Neural progenitor cell (in vitro differentiated cells): ENCODE measurements around the gene SYNPR. TPM values are rescaled to one million over a fixed set of nuclear protein-coding genes. Genes with fewer than 3 reads are reported as not detected.
A peak's percentile ranks its signal among the peaks of the same experiment; 100 is the strongest.

Source experiments
- DNase-seq: peaks from one replicate; pipeline ENCODE4 v3.0.0-alpha.2; 2016; ENCODE audit warnings: low spot score
- H2AFZ ChIP-seq: fragments of 200-600 bp; sonication (generic); replicated peaks from 2 replicates; pipeline ENCODE4 v1.6.1; 2016; ENCODE audit warnings: antibody characterized with exemption
- H3F3A ChIP-seq: fragments of 200-600 bp; sonication (generic); 2 replicates; pipeline ENCODE4 v1.6.1; 2016; ENCODE audit warnings: antibody characterized with exemption, low read depth
- H3K27ac ChIP-seq: fragments of 200-600 bp; sonication (generic); 2 replicates; pipeline ENCODE4 v1.5.1; 2016; ENCODE audit warnings: mild to moderate bottlenecking
- H3K27me3 ChIP-seq: fragments of 200-600 bp; sonication (generic); 2 replicates; pipeline ENCODE4 v1.6.1; 2016; ENCODE audit warnings: mild to moderate bottlenecking, moderate library complexity
- H3K36me3 ChIP-seq: fragments of 200-600 bp; sonication (generic); 2 replicates; pipeline ENCODE4 v1.5.1; 2016
- H3K4me1 ChIP-seq: fragments of 200-600 bp; sonication (generic); 2 replicates; pipeline ENCODE4 v1.6.1; 2016; ENCODE audit warnings: mixed run types
- H3K4me2 ChIP-seq: fragments of 200-600 bp; sonication (generic); 2 replicates; pipeline ENCODE4 v1.6.1; 2016
- H3K4me3 ChIP-seq: fragments of 200-600 bp; sonication (generic); 2 replicates; pipeline ENCODE4 v1.5.1; 2016
- H3K79me2 ChIP-seq: fragments of 200-600 bp; sonication (generic); 2 replicates; pipeline ENCODE4 v1.6.1; 2016; ENCODE audit warnings: low read depth
- H3K9ac ChIP-seq: fragments of 200-600 bp; sonication (generic); 2 replicates; pipeline ENCODE4 v1.6.1; 2016
- H3K9me3 ChIP-seq: fragments of 200-600 bp; sonication (generic); 2 replicates; pipeline ENCODE4 v1.5.1; 2016; ENCODE audit warnings: low read depth
- H4K20me1 ChIP-seq: fragments of 200-600 bp; sonication (generic); 2 replicates; pipeline ENCODE4 v1.6.1; 2016; ENCODE audit warnings: low read depth
- H3K27ac Mint-ChIP-seq: 3 replicates; pipeline ENCODE4 v1.8.0; 2021; ENCODE audit warnings: mixed read lengths
- H3K27me3 Mint-ChIP-seq: 2 replicates; pipeline ENCODE4 v1.8.0; 2022; ENCODE audit warnings: low read depth, mild to moderate bottlenecking, inconsistent platforms, moderate library complexity, mixed read lengths; ENCODE audit not compliant: insufficient read depth
- H3K36me3 Mint-ChIP-seq: 3 replicates; pipeline ENCODE4 v1.8.0; 2021; ENCODE audit warnings: mixed read lengths
- H3K4me1 Mint-ChIP-seq: 3 replicates; pipeline ENCODE4 v1.8.0; 2021; ENCODE audit warnings: mixed read lengths
- H3K4me3 Mint-ChIP-seq: 3 replicates; pipeline ENCODE4 v1.8.0; 2021; ENCODE audit warnings: mild to moderate bottlenecking, moderate library complexity, mixed read lengths
- H3K9me3 Mint-ChIP-seq: 3 replicates; pipeline ENCODE4 v1.8.0; 2020; ENCODE audit warnings: mixed read lengths
- CTCF ChIP-seq: fragments of 200-600 bp; sonication (generic); IDR thresholded peaks from 2 replicates; pipeline ENCODE4 v1.5.1; 2017; ENCODE audit warnings: antibody characterized with exemption, mild to moderate bottlenecking
- EZH2 ChIP-seq: fragments of 200-600 bp; sonication (generic); IDR thresholded peaks from 2 replicates; pipeline ENCODE4 v1.6.1; 2017; ENCODE audit warnings: antibody characterized with exemption, mild to moderate bottlenecking, moderate library complexity
- EZH2phosphoT487 ChIP-seq: fragments of 200-600 bp; sonication (generic); IDR thresholded peaks from 2 replicates; pipeline ENCODE4 v1.6.1; 2017; ENCODE audit warnings: antibody characterized with exemption
- total RNA-seq: library from RNA; depleted of rRNA; stranded (reverse); fragments of >200 nt; gene quantifications from 2 replicates; pipeline ENCODE4 v1.2.3, GENCODE V29; 2015; ENCODE audit warnings: low replicate concordance

SYNPR gene
- total RNA-seq, 1 donor from 2014 or later: 0.30 TPM

GRCh38 chr3:63364495-63364894 is 86.4 kb downstream of the SYNPR start:
- no peak overlapping the region for H3K4me3 ChIP-seq
- peaks cover 6% of the 10 kb centered on the region for H3K4me1 ChIP-seq
- Mint-ChIP-seq H3K4me1 (peaks cover 10% of the 10 kb centered on the region), H3K27me3 (peaks cover 4% of the 10 kb centered on the region), H3K36me3 (no peaks in the 10 kb centered on the region), H3K27ac (no peak overlapping the region), H3K4me3 (no peak overlapping the region), H3K9me3 (no peaks in the 10 kb centered on the region)
- peak; percentile 42 for DNase-seq
- no peaks in the 10 kb centered on the region for H4K20me1 ChIP-seq
- H3K27ac ChIP-seq: no peak overlapping the region
- no peak for TF ChIP-seq CTCF
- TF ChIP-seq EZH2phosphoT487: no peak
- H3K9ac ChIP-seq: no peak overlapping the region
- H3K36me3 ChIP-seq: no peaks in the 10 kb centered on the region
- H3F3A ChIP-seq: no peaks in the 10 kb centered on the region
- H3K4me2 ChIP-seq: no peak overlapping the region
- no peaks in the 10 kb centered on the region for H3K27me3 ChIP-seq
- H2AFZ ChIP-seq: no peak overlapping the region
- no peaks in the 10 kb centered on the region for H3K79me2 ChIP-seq
- no peaks in the 10 kb centered on the region for H3K9me3 ChIP-seq

GRCh38 chr3:63364910-63365309 is 86.8 kb downstream of the SYNPR start:
- peak; percentile 57 for DNase-seq
- H4K20me1 ChIP-seq: no peaks in the 10 kb centered on the region
- H3K4me2 ChIP-seq: no peak overlapping the region
- H3F3A ChIP-seq: no peaks in the 10 kb centered on the region
- H3K27me3 ChIP-seq: no peaks in the 10 kb centered on the region
- H3K27ac ChIP-seq: no peak overlapping the region
- no peak overlapping the region for H3K4me3 ChIP-seq
- no peak overlapping the region for H3K27ac Mint-ChIP-seq
- peaks cover 12% of the 10 kb centered on the region for H3K4me1 Mint-ChIP-seq
- H3K9me3 ChIP-seq: no peaks in the 10 kb centered on the region
- H2AFZ ChIP-seq: no peak overlapping the region
- peak; percentile 72 for TF ChIP-seq CTCF
- TF ChIP-seq EZH2phosphoT487: no peak
- no peak overlapping the region for H3K9ac ChIP-seq
- H3K36me3 Mint-ChIP-seq: no peaks in the 10 kb centered on the region
- H3K79me2 ChIP-seq: no peaks in the 10 kb centered on the region
- no peaks in the 10 kb centered on the region for H3K36me3 ChIP-seq
- no peak overlapping the region for H3K4me3 Mint-ChIP-seq
- H3K9me3 Mint-ChIP-seq: no peaks in the 10 kb centered on the region
- peaks cover 6% of the 10 kb centered on the region for H3K4me1 ChIP-seq
- peaks cover 4% of the 10 kb centered on the region for H3K27me3 Mint-ChIP-seq

- H3K27me3 ChIP-seq: no peaks in the 10 kb centered on the region
- no peaks in the 10 kb centered on the region for H3F3A ChIP-seq
- no peaks in the 10 kb centered on the region for H3K36me3 ChIP-seq
- no peak for DNase-seq
- no peak overlapping the region for H3K27ac Mint-ChIP-seq
- H3K4me1 ChIP-seq: peaks cover 6% of the 10 kb centered on the region
- peaks cover 4% of the 10 kb centered on the region for H3K27me3 Mint-ChIP-seq
- no peaks in the 10 kb centered on the region for H3K79me2 ChIP-seq
- no peaks in the 10 kb centered on the region for H3K36me3 Mint-ChIP-seq
- H3K27ac ChIP-seq: no peak overlapping the region
- H3K9me3 Mint-ChIP-seq: peaks cover under 1% of the 10 kb centered on the region
- no peaks in the 10 kb centered on the region for H4K20me1 ChIP-seq
- H3K4me2 ChIP-seq: no peak overlapping the region
- no peak overlapping the region for H3K4me3 ChIP-seq
- no peak overlapping the region for H3K9ac ChIP-seq
- no peak overlapping the region for H2AFZ ChIP-seq
- TF ChIP-seq EZH2phosphoT487 (no peak), EZH2 (no peak), CTCF (no peak)
- H3K9me3 ChIP-seq: no peaks in the 10 kb centered on the region
- peaks cover 19% of the 10 kb centered on the region for H3K4me1 Mint-ChIP-seq
- no peak overlapping the region for H3K4me3 Mint-ChIP-seq
Measured at GRCh38 chr3:63365671-63366070, 87.6 kb downstream of the SYNPR start.

GRCh38 chr3:63370094-63370493 is 92.0 kb downstream of the SYNPR start:
- Mint-ChIP-seq H3K4me3 (no peak overlapping the region), H3K36me3 (no peaks in the 10 kb centered on the region), H3K27ac (no peak overlapping the region), H3K9me3 (peaks cover 13% of the 10 kb centered on the region), H3K4me1 (peaks cover 21% of the 10 kb centered on the region), H3K27me3 (no peaks in the 10 kb centered on the region)
- Histone ChIP-seq H3K4me1 (peaks cover 6% of the 10 kb centered on the region), H3K27ac (no peak overlapping the region), H3F3A (no peaks in the 10 kb centered on the region), H2AFZ (no peak overlapping the region), H3K27me3 (no peaks in the 10 kb centered on the region), H4K20me1 (no peaks in the 10 kb centered on the region), H3K4me3 (no peak overlapping the region), H3K9ac (no peak overlapping the region), H3K36me3 (no peaks in the 10 kb centered on the region), H3K9me3 (no peaks in the 10 kb centered on the region), H3K4me2 (no peak overlapping the region), H3K79me2 (no peaks in the 10 kb centered on the region)
- TF ChIP-seq CTCF (no peak), EZH2 (no peak), EZH2phosphoT487 (no peak)
- no peak for DNase-seq
